HG03565 (cell line): ENCODE measurements around the gene ABCC8.

Experiments
- ATAC-seq: cut with Tn5 transposase; IDR thresholded peaks from one replicate; pipeline ENCODE4 v1.9.1; 2021; ENCODE audit warnings: mild to moderate bottlenecking, moderate library complexity; ENCODE audit not compliant: unreplicated experiment

ABCC8 gene

DNA sequence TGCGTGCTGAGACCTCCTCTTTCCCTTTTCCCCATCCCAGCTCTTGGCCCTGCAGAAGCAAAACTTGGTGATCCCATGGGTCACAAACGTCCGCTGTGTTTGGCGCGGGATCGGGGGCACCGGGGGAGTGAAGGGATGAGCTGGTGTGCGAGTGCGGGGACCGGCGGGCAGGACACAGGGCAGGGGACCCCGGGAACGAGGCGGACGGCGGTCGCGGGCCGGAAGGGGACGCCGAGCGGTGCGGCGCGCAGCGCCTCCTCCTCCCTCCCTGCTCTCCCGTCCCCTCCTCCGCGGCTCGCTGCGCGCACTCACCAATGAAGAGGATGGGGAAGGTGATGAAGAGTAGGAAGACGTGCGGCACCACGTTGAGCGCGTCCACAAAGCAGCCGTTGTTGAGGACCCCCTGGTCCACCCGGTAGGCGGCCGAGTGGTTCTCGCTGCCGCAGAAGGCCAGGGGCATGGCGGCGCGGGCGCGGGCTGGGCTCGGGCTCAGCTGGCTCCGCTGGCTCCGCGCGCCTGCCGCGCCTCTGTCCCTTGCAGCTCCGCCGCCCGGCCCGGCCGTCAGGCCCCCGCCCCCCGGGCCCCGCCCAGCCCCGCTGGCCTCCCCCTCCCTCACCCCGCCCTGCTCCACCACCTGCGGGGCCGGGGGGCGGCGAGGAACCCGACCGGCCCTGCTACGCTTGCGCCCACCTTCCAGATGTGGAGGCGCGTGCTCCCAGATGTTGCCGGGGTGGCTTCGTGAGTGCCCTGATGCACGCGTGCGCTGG, at the start of gene ABCC8:
ABCC8 (minus strand) TSS at position 529 of the 767 bp plus-strand sequence; CDS start at position 460, 69 bp downstream.
- ATAC-seq: no peak

DNA sequence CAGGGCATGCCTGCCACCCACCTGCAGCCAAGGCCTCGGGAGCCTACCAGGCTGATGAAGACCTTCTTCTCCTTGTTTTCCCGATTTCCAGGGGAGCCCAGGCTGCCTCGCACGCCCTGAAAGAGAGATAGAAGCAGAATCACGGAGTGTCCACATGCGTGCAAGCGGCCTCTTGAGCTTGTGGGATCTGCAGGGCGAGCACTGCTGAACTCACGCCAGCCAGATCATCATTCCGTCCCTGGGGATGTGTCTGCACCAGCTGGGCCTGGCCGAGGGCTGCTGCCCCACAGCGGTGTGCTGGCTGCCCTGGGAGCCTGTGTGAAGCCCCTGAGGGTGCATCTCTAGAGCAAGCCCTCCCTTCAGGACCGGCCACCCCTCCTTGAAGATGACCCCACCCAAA, 49.7 kb upstream of the ABCC8 start:
- no peak for ATAC-seq

DNA sequence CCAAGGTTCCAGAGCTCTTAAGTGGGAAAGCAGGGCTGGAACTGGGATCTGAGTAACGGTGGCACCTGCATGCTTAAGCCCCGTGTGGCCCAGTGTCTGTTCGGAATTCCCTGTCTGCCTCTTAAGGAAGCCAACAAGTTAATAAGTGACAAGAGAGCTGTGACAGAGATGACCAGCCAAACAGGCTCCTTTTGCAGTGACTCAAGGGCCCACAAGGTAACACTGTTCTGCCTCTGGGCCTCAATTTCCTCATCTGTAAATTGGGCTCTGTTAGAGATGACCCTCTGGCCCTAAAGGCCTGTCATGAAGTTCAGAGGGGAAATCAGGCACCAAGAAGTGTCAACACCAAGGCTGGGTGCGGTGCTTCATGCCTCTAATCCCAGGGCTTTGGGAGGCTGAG, 48.9 kb upstream of the ABCC8 start:
- no peak for ATAC-seq

DNA sequence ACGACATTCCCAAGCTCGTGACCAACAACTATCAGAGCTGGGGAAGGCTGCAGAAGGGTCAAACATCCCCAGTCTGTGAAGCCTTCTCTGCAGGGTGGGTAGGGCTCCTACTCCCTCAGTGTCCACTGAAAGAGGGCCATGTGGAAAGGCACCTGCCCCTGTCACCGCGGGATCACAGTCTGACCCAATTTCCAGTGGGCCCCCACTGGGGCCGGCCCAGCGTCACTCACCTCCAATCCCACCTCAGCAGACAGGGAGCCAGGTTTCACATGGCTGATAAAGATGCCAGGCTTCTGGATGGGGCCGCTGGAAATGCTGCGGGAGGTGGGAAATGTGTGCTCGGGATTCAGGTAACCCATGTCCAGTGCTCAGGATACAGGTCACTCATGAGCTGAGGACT, 47.6 kb upstream of the ABCC8 start:
- ATAC-seq: no peak

DNA sequence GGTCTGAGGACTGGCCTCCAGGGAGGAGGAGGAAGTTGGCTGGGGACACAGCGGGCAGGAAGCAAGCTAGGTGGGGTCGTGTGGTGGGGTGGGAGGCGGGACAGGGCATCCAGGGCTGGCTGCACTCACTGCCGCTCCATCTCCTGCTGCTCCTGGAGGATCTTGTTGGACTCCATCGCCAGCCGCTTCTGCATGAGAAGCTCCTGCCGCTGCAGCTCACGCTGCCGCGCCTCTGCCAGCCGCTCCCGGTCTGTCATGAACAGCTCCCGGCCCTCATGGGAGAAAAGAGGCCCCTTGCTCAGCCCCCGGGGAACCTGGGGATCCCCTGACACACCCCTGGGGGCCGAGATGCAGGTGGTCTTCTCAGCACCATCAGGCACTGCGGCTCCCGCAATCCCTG, 46.0 kb upstream of the ABCC8 start:
- ATAC-seq: no peak

DNA sequence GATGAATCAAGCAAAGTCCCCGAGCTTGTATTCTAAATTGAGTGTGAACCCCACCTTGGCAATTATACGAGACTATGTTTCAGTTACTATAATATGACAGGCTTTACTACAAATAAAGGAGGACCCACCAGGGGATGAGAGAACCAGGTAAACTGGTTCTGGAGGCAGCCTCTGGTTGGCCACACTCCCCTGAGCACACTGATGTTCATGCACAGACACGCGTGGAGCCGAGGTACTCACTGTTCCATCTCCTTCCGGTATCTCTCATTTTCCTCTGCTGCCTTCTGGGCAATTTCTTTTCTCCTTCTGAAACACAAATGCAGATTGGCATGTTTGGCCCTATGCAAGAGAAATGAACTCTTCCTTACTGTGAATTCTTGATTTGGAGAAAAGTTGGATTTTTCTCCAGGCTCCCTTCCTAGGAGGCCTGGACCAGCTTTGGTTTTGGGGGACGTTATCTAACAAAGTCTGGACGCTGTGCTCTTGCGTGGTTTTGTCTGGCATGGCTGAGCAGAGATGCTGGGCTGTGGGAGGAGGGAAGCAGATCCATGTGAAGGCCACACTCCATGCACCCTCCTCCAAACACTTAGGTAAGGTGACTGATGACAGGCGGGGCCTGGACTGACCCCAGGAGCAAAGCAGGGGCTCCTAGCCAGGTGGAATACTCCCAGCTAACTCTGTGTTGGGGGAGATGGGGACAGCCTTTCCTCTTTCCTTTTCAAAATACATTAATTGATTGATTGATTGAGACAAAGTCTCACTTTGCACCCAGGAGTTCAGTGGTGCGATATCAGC, 44.7 kb upstream of the ABCC8 start:
- no peak for ATAC-seq

DNA sequence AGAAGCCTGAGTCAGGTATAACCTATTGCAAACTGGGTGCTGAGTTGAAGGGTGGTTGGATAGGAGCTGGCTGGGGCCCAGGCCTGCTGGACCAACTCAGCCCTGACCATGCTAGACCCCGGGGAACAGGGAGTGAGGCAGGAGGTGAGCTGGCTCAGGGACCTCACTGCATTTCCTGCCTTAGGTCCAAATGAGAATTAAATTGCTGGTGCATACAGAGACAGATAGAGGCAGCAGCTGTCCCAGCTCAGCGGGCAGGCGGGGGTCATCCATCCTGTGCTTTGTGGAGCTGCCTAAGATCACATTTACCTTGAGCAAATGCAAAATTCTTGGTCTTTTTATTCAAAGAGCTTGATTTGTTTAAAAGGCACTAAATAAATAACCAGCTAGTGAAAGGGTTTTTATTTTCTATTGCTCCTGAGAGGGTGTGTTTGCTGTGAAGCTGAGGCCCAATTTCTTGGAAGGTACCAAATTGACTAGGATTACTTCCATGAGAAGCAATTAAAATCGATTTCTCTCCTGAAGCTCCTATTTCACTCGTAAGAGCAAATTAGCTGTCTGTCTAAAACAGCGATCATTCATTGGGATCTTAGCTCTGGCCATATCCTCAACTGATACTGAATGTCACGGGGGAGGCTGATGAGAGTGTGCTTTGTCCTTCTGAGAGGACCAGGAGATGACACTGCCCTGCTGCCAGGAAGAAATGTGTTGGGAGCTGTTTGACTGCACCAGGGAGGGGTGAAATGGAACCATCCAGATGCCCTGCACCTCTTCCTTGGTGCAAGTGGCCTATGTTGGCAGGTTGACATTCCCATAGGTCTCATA, 42.6 kb upstream of the ABCC8 start:
- no peak for ATAC-seq

DNA sequence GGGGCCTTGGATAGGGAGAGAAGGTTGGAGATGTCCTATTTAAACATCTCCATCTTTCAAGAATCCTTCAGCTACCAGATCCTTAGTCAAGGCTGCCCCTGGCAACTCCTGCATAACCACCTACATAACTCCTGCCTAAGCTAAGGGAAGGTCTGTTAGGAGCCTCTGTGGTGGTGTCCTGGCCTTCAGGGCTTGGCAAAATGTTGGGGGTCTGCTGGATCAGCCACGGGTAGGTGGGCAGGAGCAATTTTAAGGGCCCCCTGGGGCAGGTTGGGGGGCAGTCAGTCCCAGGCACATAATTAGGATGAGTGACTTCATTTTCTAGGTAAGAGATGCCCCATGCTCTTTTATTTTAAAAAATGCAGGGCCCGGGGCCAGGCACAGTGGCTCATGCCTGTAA, 41.7 kb upstream of the ABCC8 start:
- no peak for ATAC-seq

DNA sequence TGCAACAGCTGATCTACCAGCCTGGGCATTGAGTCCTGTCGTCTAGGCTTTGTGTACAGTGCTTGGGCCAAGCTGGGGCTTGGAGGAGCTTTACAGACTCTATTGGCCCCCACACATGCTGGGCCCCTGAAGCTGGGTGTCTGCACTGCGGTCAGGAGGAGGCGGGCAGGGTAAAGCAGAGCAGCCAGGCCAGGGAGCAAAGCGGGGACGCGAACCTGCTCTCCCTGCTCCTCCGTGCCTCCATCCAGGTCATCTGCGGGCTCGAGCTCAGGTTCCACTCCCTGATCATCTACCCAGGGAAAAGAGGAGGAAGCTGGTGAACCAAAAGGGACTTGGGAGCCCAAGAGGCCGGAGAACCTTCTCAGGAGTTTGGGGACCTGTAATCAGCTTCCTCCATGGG, 40.5 kb upstream of the ABCC8 start:
- ATAC-seq: no peak

DNA sequence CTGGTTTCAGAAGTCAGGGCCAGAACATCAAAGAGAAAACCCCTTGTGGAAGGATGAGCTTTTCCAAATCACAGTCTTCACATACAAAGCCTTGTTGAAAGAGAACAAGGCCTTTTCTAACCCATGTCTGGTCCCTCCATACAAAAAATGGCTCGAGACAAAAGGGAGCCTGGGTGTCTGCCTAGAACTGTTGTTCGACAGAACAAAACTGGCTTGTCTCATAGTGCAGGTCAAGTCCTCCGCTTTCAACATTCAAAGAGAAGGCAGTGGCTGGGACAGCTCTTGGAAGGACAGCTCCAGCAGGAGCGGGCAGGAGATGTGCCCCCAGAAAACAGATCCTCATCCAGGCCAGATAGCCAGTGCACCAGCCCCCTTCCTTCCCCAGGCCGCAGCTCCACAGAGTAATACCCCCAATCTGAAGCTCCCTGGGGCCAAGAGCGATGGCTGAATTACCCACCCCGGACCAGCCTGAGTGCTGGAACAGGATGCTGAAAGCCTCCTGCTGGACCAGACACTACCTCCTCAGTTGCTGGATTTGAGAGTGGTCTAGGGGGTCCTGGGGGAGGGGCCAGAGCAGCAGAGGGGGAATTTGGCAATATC, 40.0 kb upstream of the ABCC8 start:
- ATAC-seq: no peak

DNA sequence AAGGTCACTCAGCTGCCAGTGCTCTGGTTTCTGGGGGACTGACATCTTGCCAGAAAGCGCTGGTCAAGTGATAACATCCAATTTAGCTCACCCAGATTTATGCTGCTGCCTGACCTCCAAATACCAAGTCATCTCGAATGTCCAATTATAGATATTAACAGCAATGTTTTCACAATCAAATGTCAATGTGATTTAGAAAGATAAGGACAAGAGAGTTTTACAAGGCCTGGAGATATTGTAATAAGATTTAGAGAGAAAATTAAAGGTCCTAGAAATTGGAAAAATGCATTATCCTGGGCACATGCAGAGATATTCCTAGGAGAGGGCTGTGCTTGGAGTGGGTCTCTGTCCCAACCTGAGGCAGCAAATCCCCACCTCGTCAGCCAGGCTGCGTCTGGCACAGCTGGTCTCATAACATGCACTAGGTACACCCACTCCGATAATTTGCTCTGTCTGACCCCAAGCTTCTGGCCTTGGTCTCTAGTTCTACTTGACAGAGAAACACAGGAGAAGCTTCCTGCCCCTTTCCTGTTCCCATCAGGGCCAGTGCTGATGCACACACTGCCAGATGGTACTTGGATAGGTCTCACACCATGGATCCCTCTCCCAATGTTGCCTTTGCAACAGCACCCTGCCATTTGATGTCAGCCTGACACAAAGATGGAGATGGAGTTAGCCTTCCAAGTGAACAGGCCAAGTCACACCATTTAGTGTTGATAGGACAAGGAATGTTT, 39.0 kb upstream of the ABCC8 start:
- no peak for ATAC-seq

DNA sequence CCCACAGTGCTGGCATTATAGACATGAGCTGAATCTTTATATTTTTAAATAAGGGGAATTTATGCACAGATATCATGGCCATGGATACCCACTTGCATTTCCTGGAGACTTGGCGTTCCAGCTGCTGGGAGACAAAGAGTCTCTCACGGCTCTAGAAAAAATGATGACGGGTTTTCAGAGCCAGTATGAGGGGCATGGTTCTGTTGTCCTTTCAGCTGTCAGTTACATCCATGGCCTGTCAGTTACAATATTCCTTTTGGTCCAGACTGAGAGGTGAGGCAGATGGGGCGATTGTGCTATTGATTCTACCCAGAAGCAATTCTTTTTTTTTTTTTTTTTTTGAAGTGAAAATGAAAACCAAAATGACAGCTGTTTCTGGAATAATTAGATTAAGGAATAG, 37.8 kb upstream of the ABCC8 start:
- ATAC-seq: no peak

DNA sequence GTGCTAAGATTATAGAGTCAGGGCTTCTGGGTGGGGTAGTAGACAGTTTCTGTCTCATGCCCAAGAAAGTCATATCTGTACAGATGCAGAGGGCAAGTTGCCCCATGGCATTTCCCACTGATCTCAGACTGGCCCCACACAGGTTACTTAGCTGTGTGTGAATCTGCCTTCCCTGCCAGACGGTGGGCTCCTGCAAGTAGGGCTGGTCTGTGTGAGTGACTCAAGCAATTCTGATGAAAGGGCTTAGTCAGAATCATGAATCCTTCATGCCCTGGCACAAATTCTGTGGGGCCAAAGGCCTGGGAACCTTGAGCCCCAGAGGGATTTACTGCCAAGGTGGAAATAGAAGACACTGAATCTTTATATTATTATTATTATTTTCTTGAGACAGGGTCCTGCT, 37.2 kb upstream of the ABCC8 start:
- no peak for ATAC-seq

DNA sequence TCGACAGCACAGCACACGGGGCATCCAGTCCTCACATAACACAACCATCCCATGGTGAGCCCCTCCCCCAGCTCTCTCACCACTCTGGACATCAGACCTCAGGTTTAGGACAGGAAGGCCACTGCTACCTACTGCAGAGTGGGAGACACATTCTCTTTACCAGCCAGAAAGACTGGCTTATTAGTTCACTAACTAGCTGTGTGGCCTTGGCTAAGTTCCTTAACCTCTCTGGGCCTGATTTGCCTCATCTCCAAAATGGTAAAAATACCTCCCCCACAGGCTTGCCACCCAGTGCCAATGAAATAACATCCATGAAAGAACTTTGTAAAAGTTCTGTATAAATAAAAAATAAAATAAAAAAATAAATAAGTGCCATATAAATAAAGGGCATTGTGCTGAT, 35.5 kb upstream of the ABCC8 start:
- ATAC-seq: no peak

DNA sequence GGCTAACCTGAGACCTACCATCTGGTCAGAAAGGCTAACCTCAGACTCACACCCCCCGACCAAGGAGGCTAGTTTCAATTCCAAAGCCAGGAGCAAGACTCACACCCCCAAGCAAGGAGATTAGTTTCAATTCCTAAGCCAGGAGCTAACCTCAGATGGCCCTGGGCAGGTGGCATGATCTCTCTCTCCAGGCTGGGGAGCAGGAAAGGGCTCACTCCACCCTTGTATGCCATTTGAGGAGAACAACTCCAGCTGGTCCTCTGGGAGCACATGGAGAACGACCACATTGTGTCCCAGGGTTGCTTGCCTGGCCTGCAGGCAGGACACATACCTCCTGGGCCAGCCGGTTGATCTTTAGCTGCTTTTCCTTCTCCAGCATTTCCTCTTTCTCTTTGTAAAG, 34.9 kb upstream of the ABCC8 start:
- ATAC-seq: no peak

DNA sequence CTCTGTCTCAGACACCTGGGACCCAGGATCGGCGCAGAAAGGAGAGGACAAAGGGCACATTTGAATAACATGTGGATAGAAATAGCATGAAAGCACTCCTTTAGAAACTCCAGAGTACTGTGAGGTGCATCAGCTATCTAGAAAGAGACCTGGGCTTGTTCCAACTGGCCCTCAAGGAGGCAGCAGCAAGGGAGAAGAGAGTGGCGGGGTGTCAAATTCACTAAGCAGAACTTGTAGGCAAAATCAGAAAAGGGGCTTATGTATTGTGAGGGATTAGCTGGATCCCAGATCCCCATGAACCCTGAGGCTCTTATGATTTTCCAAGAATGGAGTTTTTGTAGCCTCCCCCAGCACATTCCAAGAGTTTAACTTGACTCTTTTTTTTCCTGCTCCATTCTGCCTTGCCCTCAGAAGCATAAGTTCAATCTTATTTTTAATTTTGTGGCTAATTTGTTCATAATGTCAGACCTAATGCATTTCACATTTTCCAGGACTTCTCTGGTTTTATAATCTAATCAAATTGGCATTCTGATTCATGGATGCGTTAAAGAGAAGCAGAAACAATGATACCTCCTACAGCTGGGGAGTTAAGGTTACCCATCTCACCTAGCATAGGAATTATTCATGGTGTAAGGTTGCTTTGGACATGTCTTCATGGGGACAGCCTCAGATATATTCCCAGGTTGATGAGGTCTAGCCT, 34.0 kb upstream of the ABCC8 start:
- ATAC-seq: no peak

DNA sequence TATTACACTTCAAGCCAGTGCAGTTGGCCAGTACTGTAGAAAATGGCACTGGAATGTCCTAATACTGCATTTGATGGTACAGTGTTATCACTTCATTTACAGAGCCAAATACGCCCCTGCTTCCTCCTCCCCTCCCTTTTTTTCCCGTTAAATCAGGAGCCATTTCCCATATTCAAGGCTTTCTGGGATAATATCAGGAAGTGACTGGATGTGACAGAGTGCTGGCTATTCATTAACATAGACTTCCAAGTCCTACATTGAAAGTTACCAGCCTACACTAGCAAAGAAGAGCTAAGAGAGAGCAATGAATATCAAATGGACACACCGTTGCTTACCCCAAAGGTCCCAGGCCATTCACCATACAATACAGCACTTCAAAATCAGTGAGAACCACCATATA, 32.1 kb upstream of the ABCC8 start:
- no peak for ATAC-seq

DNA sequence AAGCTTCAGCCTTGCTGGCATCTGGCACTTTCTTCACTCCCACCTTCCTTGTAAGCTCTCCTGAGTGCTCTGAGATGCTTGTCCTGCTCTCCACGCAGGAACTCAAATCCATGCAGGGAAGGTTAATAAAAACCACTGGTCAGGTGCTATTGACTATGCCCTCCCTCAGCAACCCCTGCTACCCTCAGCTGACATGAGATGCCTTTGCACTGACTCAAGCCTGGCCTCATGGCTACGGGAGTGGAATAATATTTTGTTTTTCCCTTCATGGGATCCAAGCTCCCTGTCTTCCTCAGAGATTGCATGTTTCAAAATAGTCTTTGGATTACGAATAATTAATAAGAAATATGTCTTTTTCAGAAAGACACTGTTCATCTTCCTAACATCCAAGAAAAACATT, 31.7 kb upstream of the ABCC8 start:
- no peak for ATAC-seq

DNA sequence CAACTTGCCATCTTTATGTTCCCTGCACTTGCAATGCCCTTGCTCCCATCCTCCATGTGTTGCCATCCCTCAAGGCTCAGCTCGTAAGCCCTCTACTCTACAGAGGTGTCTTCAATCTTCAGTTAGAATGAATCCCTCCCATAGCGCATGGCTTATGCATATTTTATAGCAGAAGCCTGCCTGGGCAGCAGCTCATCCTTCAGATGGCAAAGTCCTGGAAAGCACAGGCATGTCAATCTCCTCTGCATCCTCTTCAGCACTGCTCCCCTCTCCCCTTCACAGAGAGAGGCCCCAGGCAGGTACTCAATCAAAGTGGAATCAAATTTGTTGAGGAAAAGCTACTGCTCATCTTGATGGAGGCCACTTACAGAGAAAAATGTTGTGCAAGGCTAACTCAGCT, 31.1 kb upstream of the ABCC8 start:
- no peak for ATAC-seq

DNA sequence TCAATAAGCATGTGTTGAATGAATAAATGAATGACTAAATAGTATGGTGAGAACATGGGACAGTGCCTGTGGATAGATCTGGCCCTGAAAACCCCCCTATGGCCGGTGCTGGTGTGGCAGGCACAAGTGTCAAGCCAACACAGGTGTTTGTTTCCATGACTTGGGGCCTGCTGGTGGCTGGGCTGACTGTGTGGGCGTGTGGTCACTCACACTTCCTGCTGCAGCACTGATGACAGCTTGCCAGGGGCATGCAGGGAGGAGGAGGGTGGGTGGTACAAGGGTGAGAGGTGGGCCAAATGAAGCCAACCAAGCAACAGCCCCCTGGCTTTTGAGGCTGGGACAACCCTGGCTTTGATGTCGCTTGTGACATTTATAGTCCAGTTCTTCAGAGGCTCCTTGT, 30.3 kb upstream of the ABCC8 start:
- no peak for ATAC-seq
